Endodermal cell (in vitro differentiated cells): ENCODE results near the gene FAM120AOS. TPM values are rescaled to one million over a fixed set of nuclear protein-coding genes. Genes with fewer than 3 reads are reported as not detected.

ENCODE experiments used
- DNase-seq: peaks from one replicate; pipeline ENCODE4 v3.0.0-alpha.2; 2017
- H3K27ac ChIP-seq: 2 replicates; pipeline ENCODE4 v1.5.1; 2013; ENCODE audit warnings: mild to moderate bottlenecking, low read depth, low read length, moderate library complexity
- H3K27me3 ChIP-seq: 2 replicates; pipeline ENCODE4 v1.6.1; 2013; ENCODE audit warnings: mild to moderate bottlenecking, low read length, moderate library complexity; ENCODE audit not compliant: insufficient read depth, control insufficient read depth, poor library complexity, severe bottlenecking
- H3K36me3 ChIP-seq: 2 replicates; pipeline ENCODE4 v1.7.0; 2013; ENCODE audit warnings: mild to moderate bottlenecking, low read length, moderate library complexity; ENCODE audit not compliant: control insufficient read depth, insufficient read depth
- H3K4me1 ChIP-seq: one replicate; pipeline ENCODE4 v1.7.0; 2013; ENCODE audit warnings: low read length; ENCODE audit not compliant: control insufficient read depth, insufficient read depth
- H3K4me3 ChIP-seq: 2 replicates; pipeline ENCODE4 v1.5.1; 2013; ENCODE audit warnings: mild to moderate bottlenecking, low read length, moderate library complexity
- H3K9ac ChIP-seq: 2 replicates; pipeline ENCODE4 v1.6.1; 2013; ENCODE audit warnings: mild to moderate bottlenecking, low read length, moderate library complexity; ENCODE audit not compliant: poor library complexity, severe bottlenecking; ENCODE audit errors: extremely low read depth
- H3K9me3 ChIP-seq: 2 replicates; pipeline ENCODE4 v1.6.1; 2013; ENCODE audit warnings: mild to moderate bottlenecking, low read length, moderate library complexity; ENCODE audit not compliant: control insufficient read depth
- H3K27ac Mint-ChIP-seq: 2 replicates; pipeline ENCODE4 v1.8.0; 2020; ENCODE audit warnings: mixed read lengths
- H3K27me3 Mint-ChIP-seq: 2 replicates; pipeline ENCODE4 v1.8.0; 2021; ENCODE audit warnings: mild to moderate bottlenecking, mixed read lengths; ENCODE audit not compliant: insufficient read depth
- H3K36me3 Mint-ChIP-seq: 2 replicates; pipeline ENCODE4 v1.8.0; 2020; ENCODE audit warnings: low read depth, mixed read lengths
- H3K4me1 Mint-ChIP-seq: 2 replicates; pipeline ENCODE4 v1.8.0; 2020; ENCODE audit warnings: mixed read lengths
- H3K4me3 Mint-ChIP-seq: 2 replicates; pipeline ENCODE4 v1.8.0; 2020; ENCODE audit warnings: mild to moderate bottlenecking, moderate library complexity, mixed read lengths
- H3K9me3 Mint-ChIP-seq: 2 replicates; pipeline ENCODE4 v1.8.0; 2020; ENCODE audit warnings: mild to moderate bottlenecking, mixed read lengths
- CTCF ChIP-seq: fragments of 200-600 bp; sonication (generic); conservative IDR thresholded peaks from 2 replicates; pipeline ENCODE4 v1.5.0; 2021; ENCODE audit warnings: antibody characterized with exemption, mild to moderate bottlenecking
- WGBS, 2 experiments: methylation state at CpG; one replicate each; pipeline versions ENCODE4 v1.1.5 to v1.1.7; 2013; ENCODE audit warnings: missing lambda C conversion rate in 2 of 2, mixed read lengths in 1 of 2; ENCODE audit not compliant: insufficient coverage in 1 of 2, insufficient read length in 1 of 2; 5-methylcytosine and 5-hydroxymethylcytosine counted together
- total RNA-seq, 2 donors: library from RNA; stranded (reverse); fragmentation: NEBNext Ultra II Directional in 1 of 2; extraction: Animal tissue kit (Norgen Biotek cat#: 25700) in 1 of 2; gene quantifications; 2 replicates in 1 of 2; 3 replicates in 1 of 2; pipeline ENCODE4 v1.2.1, GENCODE V29; 2021

The FAM120AOS gene
- total RNA-seq, 2 donors from 2014 or later = 44.9 to 47.0 TPM

- H3K36me3 Mint-ChIP-seq = peaks cover 42% of the 10 kb centered on the region
- H3K4me1 Mint-ChIP-seq = no peaks in the 10 kb centered on the region
- no peak for TF ChIP-seq CTCF
- Histone ChIP-seq H3K4me3 (no peak overlapping the region), H3K9me3 (no peaks in the 10 kb centered on the region), H3K4me1 (no peaks in the 10 kb centered on the region), H3K27me3 (no peaks in the 10 kb centered on the region), H3K36me3 (peaks cover 50% of the 10 kb centered on the region), H3K9ac (no peak overlapping the region), H3K27ac (no peak overlapping the region)
- no peak overlapping the region for H3K4me3 Mint-ChIP-seq
- H3K27me3 Mint-ChIP-seq = no peaks in the 10 kb centered on the region
- no peaks in the 10 kb centered on the region for H3K9me3 Mint-ChIP-seq
- no peak overlapping the region for H3K27ac Mint-ChIP-seq
- no peak for DNase-seq
- 93 to 96% methylated on average over 3 of the region's 3 CpGs for WGBS, 2 experiments
Measured at GRCh38 chr9:93491593-93492232, 38.3 kb upstream of the FAM120AOS start.

GRCh38 chr9:93488244-93488643 lies 34.9 kb upstream of the FAM120AOS start:
- no peak overlapping the region for H3K27ac ChIP-seq
- Mint-ChIP-seq H3K27me3 (no peaks in the 10 kb centered on the region), H3K36me3 (peaks cover 40% of the 10 kb centered on the region), H3K27ac (no peak overlapping the region), H3K4me3 (no peak overlapping the region), H3K9me3 (no peaks in the 10 kb centered on the region), H3K4me1 (no peaks in the 10 kb centered on the region)
- TF ChIP-seq CTCF = no peak
- H3K4me3 ChIP-seq = no peak overlapping the region
- H3K9ac ChIP-seq = no peak overlapping the region
- H3K27me3 ChIP-seq = no peaks in the 10 kb centered on the region
- peaks cover 53% of the 10 kb centered on the region for H3K36me3 ChIP-seq
- WGBS, 2 experiments = 95% methylated on average over 5 of the region's 5 CpGs
- no peaks in the 10 kb centered on the region for H3K4me1 ChIP-seq
- H3K9me3 ChIP-seq = no peaks in the 10 kb centered on the region
- no peak for DNase-seq

GRCh38 chr9:93486268-93486667 lies 32.9 kb upstream of the FAM120AOS start:
- TF ChIP-seq CTCF = no peak
- no peak overlapping the region for H3K9ac ChIP-seq
- Mint-ChIP-seq H3K4me3 (no peak overlapping the region), H3K27ac (peak overlapping the region; percentile 76), H3K36me3 (peaks cover 43% of the 10 kb centered on the region), H3K27me3 (no peaks in the 10 kb centered on the region), H3K4me1 (peaks cover 5% of the 10 kb centered on the region), H3K9me3 (no peaks in the 10 kb centered on the region)
- H3K9me3 ChIP-seq = no peaks in the 10 kb centered on the region
- H3K27me3 ChIP-seq = no peaks in the 10 kb centered on the region
- H3K27ac ChIP-seq = no peak overlapping the region
- DNase-seq = no peak
- H3K4me3 ChIP-seq = no peak overlapping the region
- H3K4me1 ChIP-seq = no peaks in the 10 kb centered on the region
- 88 to 100% methylated on average over 1 of the region's 1 CpG for WGBS, 2 experiments
- peaks cover 44% of the 10 kb centered on the region for H3K36me3 ChIP-seq
